ENCODE measurements around the gene SLC35C1. TPM values are rescaled to one million over a fixed set of nuclear protein-coding genes. Genes with fewer than 3 reads are reported as not detected.

The SLC35C1 gene
- 4.5 and 4.8 TPM in 2 replicates for total RNA-seq (2014; rRNA removed; shearing (Covaris generic); ENCODE audit: low replicate concordance)

DNA sequence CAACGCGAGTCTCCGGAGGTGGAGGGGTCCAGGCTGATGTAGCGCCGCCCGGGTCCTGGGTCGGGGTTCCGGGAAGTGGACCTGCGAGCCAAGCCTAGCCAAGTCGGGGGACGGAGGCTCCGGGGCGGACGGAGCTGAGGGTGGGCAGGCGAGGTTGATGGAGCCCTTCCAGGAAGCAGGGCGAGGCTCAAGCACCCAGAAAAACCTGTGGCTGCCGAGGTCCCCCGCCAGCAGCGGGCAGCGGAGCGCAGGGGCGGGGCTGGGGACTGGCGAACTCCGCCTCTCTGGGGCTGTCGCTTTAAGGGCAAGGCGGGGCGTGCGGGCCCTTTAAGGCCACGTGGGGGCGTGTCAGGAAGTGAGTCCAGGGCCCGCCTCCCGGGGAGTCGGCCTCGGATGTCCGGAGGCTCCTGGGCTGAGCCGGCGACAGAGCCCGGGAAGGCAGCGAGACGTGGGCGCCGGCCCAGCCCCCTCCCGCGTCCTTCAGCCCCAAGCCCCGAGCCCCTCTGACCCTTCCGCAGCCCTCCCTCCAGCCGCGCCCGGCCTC lies at the start of gene SLC35C1:
TSS of gene SLC35C1 (plus strand) at position 389 of the 544 bp plus-strand sequence. CDS start 653 bp downstream, outside the sequence.
- Histone ChIP-seq H3K9me3 (ENCODE audit: low read length) (no peaks in the 10 kb centered on the region), H3K4me2 (ENCODE audit: low read depth, low read length, poor library complexity, severe bottlenecking) (peak within 1 kb of the TSS; percentile 95), H3K4me1 (ENCODE audit: low read length) (peaks cover 31% of the 10 kb centered on the region), H4K20me1 (ENCODE audit: insufficient read depth, low read depth, low read length) (no peaks in the 10 kb centered on the region), H3K4me3 (ENCODE audit: low read length) (peak within 1 kb of the TSS; percentile 87), H3K9ac (ENCODE audit: low read length) (peak within 1 kb of the TSS; percentile 86), H3K79me2 (ENCODE audit: low read length) (peaks cover 26% of the 10 kb centered on the region), H3K36me3 (ENCODE audit: insufficient read depth, low read length) (no peaks in the 10 kb centered on the region), H3K9me2 (replicated peaks; ENCODE audit: insufficient read depth, low read length) (no peaks in the 10 kb centered on the region), H3K27me3 (ENCODE audit: low read length) (no peaks in the 10 kb centered on the region), H2AFZ (ENCODE audit: low read length) (peak within 1 kb of the TSS; percentile 99), H3K27ac (ENCODE audit: low read length) (no peak within 1 kb of the TSS)
- DNase-seq: peak; percentile 98

GRCh38 chr11:45755281-45755859 lies 49.6 kb upstream of the SLC35C1 start:
- H3K4me1 ChIP-seq (ENCODE audit: low read length): no peaks in the 10 kb centered on the region
- H3K9me3 ChIP-seq (ENCODE audit: low read length): no peaks in the 10 kb centered on the region
- no peaks in the 10 kb centered on the region for H3K36me3 ChIP-seq (ENCODE audit: insufficient read depth, low read length)
- DNase-seq: no peak
- H3K4me2 ChIP-seq (ENCODE audit: low read depth, low read length, poor library complexity, severe bottlenecking): no peak overlapping the region
- no peak overlapping the region for H3K9ac ChIP-seq (ENCODE audit: low read length)
- H3K27ac ChIP-seq (ENCODE audit: low read length): no peak overlapping the region
- H4K20me1 ChIP-seq (ENCODE audit: insufficient read depth, low read depth, low read length): no peaks in the 10 kb centered on the region
- H3K79me2 ChIP-seq (ENCODE audit: low read length): no peaks in the 10 kb centered on the region
- no peak overlapping the region for H3K4me3 ChIP-seq (ENCODE audit: low read length)
- no peak overlapping the region for H2AFZ ChIP-seq (ENCODE audit: low read length)
- H3K9me2 ChIP-seq (replicated peaks; ENCODE audit: insufficient read depth, low read length): no peaks in the 10 kb centered on the region
- no peaks in the 10 kb centered on the region for H3K27me3 ChIP-seq (ENCODE audit: low read length)

DNA sequence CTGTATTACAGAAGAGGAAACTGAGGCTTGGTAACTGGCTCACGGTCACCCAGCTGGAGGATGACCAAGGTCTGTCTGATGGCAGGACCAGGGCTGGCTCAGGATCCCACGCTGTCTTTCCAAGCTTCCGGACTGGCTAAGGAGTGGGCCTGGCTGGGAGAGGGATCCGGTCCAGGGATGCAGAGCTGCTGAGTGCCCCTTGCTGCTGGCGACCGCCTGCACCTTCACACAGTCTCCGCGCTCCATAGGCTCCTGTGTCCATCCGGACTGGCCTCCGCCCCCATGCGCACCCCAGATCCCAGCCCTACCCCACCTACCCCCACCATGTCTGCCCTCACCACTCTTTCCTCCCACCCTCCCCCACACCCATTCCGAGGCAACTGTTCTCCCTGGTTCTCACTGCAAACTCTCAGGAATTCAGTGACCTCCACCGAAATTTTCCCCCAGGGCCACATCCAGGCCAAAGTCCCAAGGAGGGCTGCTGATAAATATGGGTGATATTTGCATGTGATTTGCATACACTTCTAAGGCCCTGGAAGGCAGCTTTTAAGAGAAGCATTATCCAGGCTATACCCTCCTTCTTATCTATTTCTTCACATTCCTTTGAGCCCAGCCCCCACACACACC lies 48.5 kb upstream of the SLC35C1 start:
- Histone ChIP-seq H3K4me1 (ENCODE audit: low read length) (no peaks in the 10 kb centered on the region), H4K20me1 (ENCODE audit: insufficient read depth, low read depth, low read length) (no peaks in the 10 kb centered on the region), H3K27ac (ENCODE audit: low read length) (no peak overlapping the region), H3K79me2 (ENCODE audit: low read length) (no peaks in the 10 kb centered on the region), H3K9ac (ENCODE audit: low read length) (no peak overlapping the region), H3K36me3 (ENCODE audit: insufficient read depth, low read length) (no peaks in the 10 kb centered on the region), H3K4me2 (ENCODE audit: low read depth, low read length, poor library complexity, severe bottlenecking) (no peak overlapping the region), H3K9me3 (ENCODE audit: low read length) (no peaks in the 10 kb centered on the region), H3K27me3 (ENCODE audit: low read length) (no peaks in the 10 kb centered on the region), H3K4me3 (ENCODE audit: low read length) (no peak overlapping the region), H2AFZ (ENCODE audit: low read length) (no peak overlapping the region), H3K9me2 (replicated peaks; ENCODE audit: insufficient read depth, low read length) (no peaks in the 10 kb centered on the region)
- DNase-seq: no peak

DNA sequence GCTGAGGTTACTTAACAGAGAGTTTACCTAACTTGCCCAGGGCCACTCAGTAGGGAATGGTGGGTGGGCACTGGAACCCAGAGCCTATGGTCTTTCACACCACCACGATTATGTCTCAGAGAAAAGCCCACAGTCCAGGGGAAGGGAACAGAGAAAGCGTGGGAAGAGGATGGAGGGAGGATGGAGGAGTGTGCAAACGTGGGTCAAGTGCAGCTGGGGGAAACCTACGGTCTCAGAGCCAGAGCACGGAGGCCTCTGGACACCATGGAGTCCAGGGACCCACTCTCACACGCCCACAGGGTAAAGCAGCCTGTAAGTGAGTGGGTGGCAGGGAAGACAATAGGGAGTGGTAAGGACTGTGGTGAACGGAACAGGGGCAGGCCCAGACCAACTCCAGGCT lies 47.3 kb upstream of the SLC35C1 start:
- Histone ChIP-seq H3K4me2 (ENCODE audit: low read depth, low read length, poor library complexity, severe bottlenecking) (no peak overlapping the region), H3K4me3 (ENCODE audit: low read length) (no peak overlapping the region), H4K20me1 (ENCODE audit: insufficient read depth, low read depth, low read length) (no peaks in the 10 kb centered on the region), H2AFZ (ENCODE audit: low read length) (no peak overlapping the region), H3K4me1 (ENCODE audit: low read length) (no peaks in the 10 kb centered on the region), H3K27ac (ENCODE audit: low read length) (no peak overlapping the region), H3K9me2 (replicated peaks; ENCODE audit: insufficient read depth, low read length) (no peaks in the 10 kb centered on the region), H3K9ac (ENCODE audit: low read length) (no peak overlapping the region), H3K79me2 (ENCODE audit: low read length) (no peaks in the 10 kb centered on the region), H3K9me3 (ENCODE audit: low read length) (no peaks in the 10 kb centered on the region), H3K27me3 (ENCODE audit: low read length) (no peaks in the 10 kb centered on the region), H3K36me3 (ENCODE audit: insufficient read depth, low read length) (no peaks in the 10 kb centered on the region)
- no peak for DNase-seq

- no peak overlapping the region for H3K4me2 ChIP-seq (ENCODE audit: low read depth, low read length, poor library complexity, severe bottlenecking)
Measured at GRCh38 chr11:45761659-45762058, 43.3 kb upstream of the SLC35C1 start.

GRCh38 chr11:45765107-45765668 lies 39.8 kb upstream of the SLC35C1 start:
- no peaks in the 10 kb centered on the region for H3K9me3 ChIP-seq (ENCODE audit: low read length)
- H3K27ac ChIP-seq (ENCODE audit: low read length): no peak overlapping the region
- no peaks in the 10 kb centered on the region for H3K9me2 ChIP-seq (replicated peaks; ENCODE audit: insufficient read depth, low read length)
- no peaks in the 10 kb centered on the region for H3K36me3 ChIP-seq (ENCODE audit: insufficient read depth, low read length)
- DNase-seq: no peak
- no peaks in the 10 kb centered on the region for H3K27me3 ChIP-seq (ENCODE audit: low read length)
- H2AFZ ChIP-seq (ENCODE audit: low read length): no peak overlapping the region
- no peak overlapping the region for H3K4me3 ChIP-seq (ENCODE audit: low read length)
- no peaks in the 10 kb centered on the region for H4K20me1 ChIP-seq (ENCODE audit: insufficient read depth, low read depth, low read length)
- H3K79me2 ChIP-seq (ENCODE audit: low read length): no peaks in the 10 kb centered on the region
- no peaks in the 10 kb centered on the region for H3K4me1 ChIP-seq (ENCODE audit: low read length)
- no peak overlapping the region for H3K4me2 ChIP-seq (ENCODE audit: low read depth, low read length, poor library complexity, severe bottlenecking)
- H3K9ac ChIP-seq (ENCODE audit: low read length): no peak overlapping the region

More at GRCh38 chr11:45761659-45762058, 43.3 kb upstream of the SLC35C1 start:
- H3K79me2 ChIP-seq (ENCODE audit: low read length): no peaks in the 10 kb centered on the region
- no peaks in the 10 kb centered on the region for H3K9me3 ChIP-seq (ENCODE audit: low read length)
- H3K9me2 ChIP-seq (replicated peaks; ENCODE audit: insufficient read depth, low read length): no peaks in the 10 kb centered on the region
- no peaks in the 10 kb centered on the region for H3K36me3 ChIP-seq (ENCODE audit: insufficient read depth, low read length)
- no peaks in the 10 kb centered on the region for H3K4me1 ChIP-seq (ENCODE audit: low read length)
- DNase-seq: no peak
- H2AFZ ChIP-seq (ENCODE audit: low read length): no peak overlapping the region
- no peak overlapping the region for H3K9ac ChIP-seq (ENCODE audit: low read length)
- no peaks in the 10 kb centered on the region for H4K20me1 ChIP-seq (ENCODE audit: insufficient read depth, low read depth, low read length)
- no peaks in the 10 kb centered on the region for H3K27me3 ChIP-seq (ENCODE audit: low read length)
- no peak overlapping the region for H3K4me3 ChIP-seq (ENCODE audit: low read length)
- no peak overlapping the region for H3K27ac ChIP-seq (ENCODE audit: low read length)

GRCh38 chr11:45765836-45766235 lies 39.1 kb upstream of the SLC35C1 start:
- H3K9me2 ChIP-seq (replicated peaks; ENCODE audit: insufficient read depth, low read length): no peaks in the 10 kb centered on the region

GRCh38 chr11:45766469-45766868 lies 38.5 kb upstream of the SLC35C1 start:
- Histone ChIP-seq H4K20me1 (ENCODE audit: insufficient read depth, low read depth, low read length) (no peaks in the 10 kb centered on the region), H3K4me3 (ENCODE audit: low read length) (no peak overlapping the region), H3K4me2 (ENCODE audit: low read depth, low read length, poor library complexity, severe bottlenecking) (no peak overlapping the region), H3K9me3 (ENCODE audit: low read length) (no peaks in the 10 kb centered on the region), H3K79me2 (ENCODE audit: low read length) (no peaks in the 10 kb centered on the region), H3K9me2 (replicated peaks; ENCODE audit: insufficient read depth, low read length) (no peaks in the 10 kb centered on the region), H3K27ac (ENCODE audit: low read length) (no peak overlapping the region), H3K9ac (ENCODE audit: low read length) (no peak overlapping the region), H3K36me3 (ENCODE audit: insufficient read depth, low read length) (no peaks in the 10 kb centered on the region), H3K4me1 (ENCODE audit: low read length) (peaks cover 8% of the 10 kb centered on the region), H3K27me3 (ENCODE audit: low read length) (peaks cover 2% of the 10 kb centered on the region; the same call in 1 of the 2 replicates), H2AFZ (ENCODE audit: low read length) (no peak overlapping the region)
- no peak for DNase-seq

More at GRCh38 chr11:45765836-45766235, 39.1 kb upstream of the SLC35C1 start:
- H2AFZ ChIP-seq (ENCODE audit: low read length): no peak overlapping the region
- H3K79me2 ChIP-seq (ENCODE audit: low read length): no peaks in the 10 kb centered on the region
- no peak overlapping the region for H3K4me2 ChIP-seq (ENCODE audit: low read depth, low read length, poor library complexity, severe bottlenecking)
- no peak overlapping the region for H3K27ac ChIP-seq (ENCODE audit: low read length)
- DNase-seq: no peak
- H3K27me3 ChIP-seq (ENCODE audit: low read length): peaks cover under 1% of the 10 kb centered on the region; the same call in 1 of the 2 replicates
- no peaks in the 10 kb centered on the region for H3K9me3 ChIP-seq (ENCODE audit: low read length)
- no peaks in the 10 kb centered on the region for H4K20me1 ChIP-seq (ENCODE audit: insufficient read depth, low read depth, low read length)
- H3K4me3 ChIP-seq (ENCODE audit: low read length): no peak overlapping the region
- no peaks in the 10 kb centered on the region for H3K36me3 ChIP-seq (ENCODE audit: insufficient read depth, low read length)
- H3K4me1 ChIP-seq (ENCODE audit: low read length): peaks cover 1% of the 10 kb centered on the region
- no peak overlapping the region for H3K9ac ChIP-seq (ENCODE audit: low read length)
